Measurements from ENCODE around the gene CLCN5. TPM values are rescaled to one million over a fixed set of nuclear protein-coding genes. Genes with fewer than 3 reads are reported as not detected.

The CLCN5 gene
- total and polyA plus RNA-seq, 2 of the 13 experiments (the other 11 are each of a cell fraction or from before 2014, with no cell fraction given), result 7.8 to 27.3 TPM

- H3K4me3 ChIP-seq (replicated peaks in 1 of 3; ENCODE audit: insufficient read depth in 1 of 3, low read depth in 2 of 3, low read length in 3 of 3), result no peak overlapping the region
- H3K36me3 ChIP-seq (replicated peaks in 1 of 2; ENCODE audit: control insufficient read depth in 1 of 2, insufficient read depth in 2 of 2, low read length in 2 of 2), result no peaks in the 10 kb centered on the region
- no peaks in the 10 kb centered on the region for H3K27me3 ChIP-seq (ENCODE audit: control insufficient read depth in 1 of 2, insufficient read depth in 2 of 2, low read length in 2 of 2)
- no peaks in the 10 kb centered on the region for H3K9me3 ChIP-seq (ENCODE audit: low read length)
- no peaks in the 10 kb centered on the region for H3K79me2 ChIP-seq (ENCODE audit: insufficient read depth, low read length)
- ATAC-seq, result peak; percentile 41; the same call in 1 of the 3 replicates
- DNase-seq (ENCODE audit: low spot score), result no peak
- H3K4me2 ChIP-seq (ENCODE audit: low read depth, low read length), result peak overlapping the region; percentile 42; the same call in 1 of the 2 replicates
- no TSS peak for BruUV-seq (replicated peaks)
- in situ Hi-C loops (cut with HindIII; ENCODE audit: extremely low pct_ligation_motif_present, low pct_unique_long_range_greater_than_20kb), result loop anchor here (5.0 to 25.0 kb wide), 3 partner anchors 71 to 674 kb away; no protein-coding TSS in a partner anchor
- intact Hi-C loops (cut with micrococcal nuclease; ENCODE audit: unreplicated experiment), result loop anchor here (1.0 to 2.0 kb wide), 2 partner anchors 28 to 73 kb away; no protein-coding TSS in a partner anchor
- 7% methylated on average over 3 of the region's 3 CpGs for WGBS (ENCODE audit: low lambda C conversion rate)
- no peak for FAIRE-seq
- H2AFZ ChIP-seq (ENCODE audit: low read length), result peak overlapping the region; percentile 54
- no peak for TF ChIP-seq KDM2A (CRISPR knock-in tag; IDR thresholded peaks at IDR 0.05; ENCODE audit: borderline replicate concordance, low read depth)
- peak; percentile 33; the same call in 1 of the 2 replicates for TF ChIP-seq TFAP4 (IDR thresholded peaks at IDR 0.05; ENCODE audit: borderline replicate concordance, low read depth)
- peak; percentile 20; the same call in 1 of the 2 replicates for TF ChIP-seq HNF4A (CRISPR knock-in tag; IDR thresholded peaks at IDR 0.05)
- H3K27ac ChIP-seq (ENCODE audit: extremely low read length, insufficient read depth, low read length), result no peak overlapping the region
- ChIA-PET CTCF (ENCODE audit: low intra/inter-chr PET ratio, low total read pairs) (interaction anchor here (1.2 kb wide), 1 partner anchor 29 kb away, joined by 4 read pairs; no protein-coding TSS in a partner anchor), POLR2A (interaction anchor here (0.6 to 1.6 kb wide), 2 partner anchors 34 to 68 kb away, joined by 3 to 6 read pairs; partner anchors contain the start of gene USP27X)
- 0 out of 2 replicates have a peak overlapping the region, but pooled peaks have one; percentile 8 for H3K9ac ChIP-seq (ENCODE audit: insufficient read depth, low read depth, low read length)
- H4K20me1 ChIP-seq (ENCODE audit: insufficient read depth, low read length), result no peaks in the 10 kb centered on the region
- H3K4me1 ChIP-seq (ENCODE audit: insufficient read depth, low read length), result peaks cover 19% of the 10 kb centered on the region
These were observed 9.5 kb upstream of the CLCN5 start for GRCh38 chrX:49912861-49913260.

DNA sequence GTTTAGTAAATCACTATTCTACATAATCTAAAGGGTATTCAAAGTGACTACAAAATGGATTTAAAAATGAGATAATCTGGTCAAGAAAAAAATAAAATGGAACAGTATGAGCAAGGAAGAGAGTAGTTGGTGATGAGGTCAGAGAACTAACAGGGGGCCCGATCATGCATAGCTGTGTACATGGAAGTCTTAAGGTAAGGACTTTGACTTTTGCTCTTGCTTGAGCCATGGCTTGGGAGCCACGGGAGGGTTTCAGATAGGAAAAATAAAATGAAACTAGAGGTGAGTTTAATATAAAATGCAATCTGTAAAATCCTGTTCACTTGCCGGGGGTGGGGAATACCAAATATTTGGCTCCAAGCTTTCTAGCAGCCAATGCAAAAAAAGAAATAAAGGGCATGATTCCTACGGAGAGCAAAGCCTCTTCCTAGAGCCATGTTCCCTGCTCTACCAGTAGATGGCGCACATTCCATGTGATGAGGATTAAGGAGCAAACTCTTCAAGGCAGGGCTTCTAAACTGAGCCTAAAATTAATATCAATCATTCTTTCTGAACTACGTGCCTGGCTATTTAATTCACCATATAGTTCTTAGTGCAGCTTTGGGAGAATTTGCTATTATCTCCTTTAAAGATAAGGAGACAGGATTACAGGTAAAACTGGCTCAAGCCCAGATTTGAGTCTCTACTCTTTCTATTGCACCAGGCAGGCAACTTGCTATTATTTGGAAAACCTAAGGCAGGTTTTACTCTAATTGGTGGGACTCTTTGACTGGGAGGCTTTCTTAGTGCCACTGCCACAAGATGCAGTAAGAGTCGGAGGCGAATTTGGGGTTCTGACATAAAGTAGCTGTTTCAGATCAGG lies 6.8 kb upstream of the CLCN5 start:
- H3K27ac ChIP-seq (ENCODE audit: extremely low read length, insufficient read depth, low read length), result no peak overlapping the region
- no peaks in the 10 kb centered on the region for H4K20me1 ChIP-seq (ENCODE audit: insufficient read depth, low read length)
- POLR2A ChIA-PET, result no interaction called here
- H3K9me3 ChIP-seq (ENCODE audit: low read length), result no peaks in the 10 kb centered on the region
- H3K79me2 ChIP-seq (ENCODE audit: insufficient read depth, low read length), result no peaks in the 10 kb centered on the region
- no peaks in the 10 kb centered on the region for H3K27me3 ChIP-seq (ENCODE audit: control insufficient read depth in 1 of 2, insufficient read depth in 2 of 2, low read length in 2 of 2)
- CTCF ChIA-PET (ENCODE audit: low intra/inter-chr PET ratio, low total read pairs), result interaction anchor here (1.2 to 1.9 kb wide), 2 partner anchors 166 to 289 kb away, joined by 5 to 6 read pairs; partner anchors contain the start of gene CCNB3
- H3K4me2 ChIP-seq (ENCODE audit: low read depth, low read length), result peak overlapping the region; percentile 42; the same call in 1 of the 2 replicates
- peak; percentile 76 for ATAC-seq
- TF ChIP-seq, protein P1, sequence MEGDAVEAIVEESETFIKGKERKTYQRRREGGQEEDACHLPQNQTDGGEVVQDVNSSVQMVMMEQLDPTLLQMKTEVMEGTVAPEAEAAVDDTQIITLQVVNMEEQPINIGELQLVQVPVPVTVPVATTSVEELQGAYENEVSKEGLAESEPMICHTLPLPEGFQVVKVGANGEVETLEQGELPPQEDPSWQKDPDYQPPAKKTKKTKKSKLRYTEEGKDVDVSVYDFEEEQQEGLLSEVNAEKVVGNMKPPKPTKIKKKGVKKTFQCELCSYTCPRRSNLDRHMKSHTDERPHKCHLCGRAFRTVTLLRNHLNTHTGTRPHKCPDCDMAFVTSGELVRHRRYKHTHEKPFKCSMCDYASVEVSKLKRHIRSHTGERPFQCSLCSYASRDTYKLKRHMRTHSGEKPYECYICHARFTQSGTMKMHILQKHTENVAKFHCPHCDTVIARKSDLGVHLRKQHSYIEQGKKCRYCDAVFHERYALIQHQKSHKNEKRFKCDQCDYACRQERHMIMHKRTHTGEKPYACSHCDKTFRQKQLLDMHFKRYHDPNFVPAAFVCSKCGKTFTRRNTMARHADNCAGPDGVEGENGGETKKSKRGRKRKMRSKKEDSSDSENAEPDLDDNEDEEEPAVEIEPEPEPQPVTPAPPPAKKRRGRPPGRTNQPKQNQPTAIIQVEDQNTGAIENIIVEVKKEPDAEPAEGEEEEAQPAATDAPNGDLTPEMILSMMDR (CRISPR knock-in tag; IDR thresholded peaks at IDR 0.05), result peak; percentile 75
- no peak for TF ChIP-seq DMAP1 (CRISPR knock-in tag; IDR thresholded peaks at IDR 0.05)
- no peak for TF ChIP-seq MIER3 (CRISPR knock-in tag; IDR thresholded peaks at IDR 0.05; ENCODE audit: borderline replicate concordance)
- peak; percentile 76 for TF ChIP-seq STAG1 (CRISPR knock-in tag; IDR thresholded peaks at IDR 0.05)
- TF ChIP-seq SMC3 (IDR thresholded peaks at IDR 0.05; ENCODE audit: low read length), result peak; percentile 44
- in situ Hi-C loops (cut with HindIII; ENCODE audit: extremely low pct_ligation_motif_present, low pct_unique_long_range_greater_than_20kb) (loop anchor here (5.0 to 25.0 kb wide), 3 partner anchors 153 to 672 kb away; no protein-coding TSS in a partner anchor), intact Hi-C loops (cut with micrococcal nuclease; ENCODE audit: unreplicated experiment) (loop anchor here (1.0 to 5.0 kb wide), 2 partner anchors 166 to 287 kb away; partner anchors contain the start of genes AKAP4 and CCNB3)
- BruUV-seq (replicated peaks), result no TSS peak
- peaks cover 34% of the 10 kb centered on the region for H3K4me1 ChIP-seq (ENCODE audit: insufficient read depth, low read length)
- WGBS (ENCODE audit: low lambda C conversion rate), result 3% methylated on average over 8 of the region's 8 CpGs
- peak; percentile 84 for FAIRE-seq
- H3K9ac ChIP-seq (ENCODE audit: insufficient read depth, low read depth, low read length), result no peak overlapping the region
- no peaks in the 10 kb centered on the region for H3K36me3 ChIP-seq (replicated peaks in 1 of 2; ENCODE audit: control insufficient read depth in 1 of 2, insufficient read depth in 2 of 2, low read length in 2 of 2)
- peak; percentile 33 for DNase-seq (ENCODE audit: low spot score)
- H3K4me3 ChIP-seq (replicated peaks in 1 of 3; ENCODE audit: insufficient read depth in 1 of 3, low read depth in 2 of 3, low read length in 3 of 3), result no peak overlapping the region
- no peak overlapping the region for H2AFZ ChIP-seq (ENCODE audit: low read length)
